ENCODE results near the gene NFX1.
"Not testable (repeated sequence)": the region's sequence is repeated elsewhere in the genome, so short reads cannot be mapped to it uniquely, and the experiment has no call there.

Gene NFX1

GRCh38 chr9:33381231-33381791 lies 91.0 kb downstream of the NFX1 start:
- no peaks in the 10 kb centered on the region for H3K27me3 Mint-ChIP-seq
- ATAC-seq (replicated peaks) (no peak), DNase-seq (no peak)
- no peak overlapping the region for H3K4me3 Mint-ChIP-seq
- H3K4me1 Mint-ChIP-seq (ENCODE audit: low read depth in 2 of 2): no peaks in the 10 kb centered on the region
- H3K27ac Mint-ChIP-seq: no peak overlapping the region
- H3K36me3 Mint-ChIP-seq (ENCODE audit: insufficient read depth): peaks cover 6% of the 10 kb centered on the region
- no peaks in the 10 kb centered on the region for H3K9me3 Mint-ChIP-seq

- H3K4me3 Mint-ChIP-seq; DNase-seq; H3K36me3 Mint-ChIP-seq (ENCODE audit: insufficient read depth); H3K27me3 Mint-ChIP-seq; ATAC-seq (replicated peaks); H3K9me3 Mint-ChIP-seq; H3K27ac Mint-ChIP-seq; H3K4me1 Mint-ChIP-seq (ENCODE audit: low read depth in 2 of 2): not testable (repeated sequence)
Measured at GRCh38 chr9:33382397-33382796, 92.1 kb downstream of the NFX1 start.

- not testable (repeated sequence) for H3K9me3 Mint-ChIP-seq; H3K27ac Mint-ChIP-seq; H3K4me3 Mint-ChIP-seq; H3K4me1 Mint-ChIP-seq (ENCODE audit: low read depth in 2 of 2); ATAC-seq (replicated peaks); H3K36me3 Mint-ChIP-seq (ENCODE audit: insufficient read depth); DNase-seq
- peaks cover 10 to 12% of the 10 kb centered on the region in 2 donors for H3K27me3 Mint-ChIP-seq
Measured at GRCh38 chr9:33383396-33383795, 93.1 kb downstream of the NFX1 start.

- ATAC-seq (replicated peaks); DNase-seq; H3K4me1 Mint-ChIP-seq (ENCODE audit: low read depth in 2 of 2); H3K4me3 Mint-ChIP-seq; H3K27ac Mint-ChIP-seq; H3K36me3 Mint-ChIP-seq (ENCODE audit: insufficient read depth); H3K9me3 Mint-ChIP-seq: not testable (repeated sequence)
- peaks cover 18 to 28% of the 10 kb centered on the region in 2 donors for H3K27me3 Mint-ChIP-seq
Measured at GRCh38 chr9:33385536-33385935, 95.2 kb downstream of the NFX1 start.

GRCh38 chr9:33385979-33386640 lies 95.8 kb downstream of the NFX1 start:
- not testable (repeated sequence) for H3K36me3 Mint-ChIP-seq (ENCODE audit: insufficient read depth); ATAC-seq (replicated peaks); H3K27ac Mint-ChIP-seq; H3K4me1 Mint-ChIP-seq (ENCODE audit: low read depth in 2 of 2); DNase-seq; H3K9me3 Mint-ChIP-seq; H3K4me3 Mint-ChIP-seq
- peaks cover 18 to 29% of the 10 kb centered on the region in 2 donors for H3K27me3 Mint-ChIP-seq

GRCh38 chr9:33386641-33386996 lies 96.3 kb downstream of the NFX1 start:
- not testable (repeated sequence) for ATAC-seq (replicated peaks); H3K36me3 Mint-ChIP-seq (ENCODE audit: insufficient read depth); H3K9me3 Mint-ChIP-seq; H3K4me3 Mint-ChIP-seq; DNase-seq; H3K4me1 Mint-ChIP-seq (ENCODE audit: low read depth in 2 of 2); H3K27ac Mint-ChIP-seq
- peaks cover 18 to 29% of the 10 kb centered on the region in 2 donors for H3K27me3 Mint-ChIP-seq

GRCh38 chr9:33386998-33387397 lies 96.7 kb downstream of the NFX1 start:
- DNase-seq; H3K9me3 Mint-ChIP-seq; H3K36me3 Mint-ChIP-seq (ENCODE audit: insufficient read depth); H3K27ac Mint-ChIP-seq; ATAC-seq (replicated peaks); H3K4me1 Mint-ChIP-seq (ENCODE audit: low read depth in 2 of 2); H3K4me3 Mint-ChIP-seq: not testable (repeated sequence)
- H3K27me3 Mint-ChIP-seq: peaks cover 18 to 29% of the 10 kb centered on the region in 2 donors

GRCh38 chr9:33388110-33388994 lies 98.0 kb downstream of the NFX1 start:
- DNase-seq (no peak), ATAC-seq (replicated peaks) (no peak)
- Mint-ChIP-seq H3K36me3 (ENCODE audit: insufficient read depth) (no peaks in the 10 kb centered on the region), H3K9me3 (no peaks in the 10 kb centered on the region), H3K4me1 (ENCODE audit: low read depth in 2 of 2) (no peaks in the 10 kb centered on the region), H3K27me3 (peaks cover 18 to 41% of the 10 kb centered on the region in 2 donors), H3K4me3 (no peak overlapping the region), H3K27ac (no peak overlapping the region)

GRCh38 chr9:33391111-33391771 lies 100.9 kb downstream of the NFX1 start:
- not testable (repeated sequence) for ATAC-seq (replicated peaks); H3K4me3 Mint-ChIP-seq; H3K9me3 Mint-ChIP-seq; H3K36me3 Mint-ChIP-seq (ENCODE audit: insufficient read depth); H3K4me1 Mint-ChIP-seq (ENCODE audit: low read depth in 2 of 2); DNase-seq
- peak overlapping the region in 1 of 2 donors; percentile 41 for H3K27ac Mint-ChIP-seq
- peaks cover 31 to 68% of the 10 kb centered on the region in 2 donors for H3K27me3 Mint-ChIP-seq

GRCh38 chr9:33392591-33393021 lies 102.3 kb downstream of the NFX1 start:
- peaks cover 29 to 63% of the 10 kb centered on the region in 2 donors for H3K27me3 Mint-ChIP-seq
- not testable (repeated sequence) for H3K4me1 Mint-ChIP-seq (ENCODE audit: low read depth in 2 of 2); H3K27ac Mint-ChIP-seq; ATAC-seq (replicated peaks); H3K36me3 Mint-ChIP-seq (ENCODE audit: insufficient read depth); H3K4me3 Mint-ChIP-seq; DNase-seq; H3K9me3 Mint-ChIP-seq

- DNase-seq (no peak), ATAC-seq (replicated peaks) (no peak)
- Mint-ChIP-seq H3K4me1 (ENCODE audit: low read depth in 2 of 2) (no peaks in the 10 kb centered on the region), H3K9me3 (no peaks in the 10 kb centered on the region), H3K27ac (no peak overlapping the region), H3K4me3 (no peak overlapping the region), H3K36me3 (ENCODE audit: insufficient read depth) (no peaks in the 10 kb centered on the region), H3K27me3 (peaks cover 20 to 53% of the 10 kb centered on the region in 2 donors)
Measured at GRCh38 chr9:33393581-33393980, 103.3 kb downstream of the NFX1 start.

GRCh38 chr9:33393986-33394385 lies 103.7 kb downstream of the NFX1 start:
- not testable (repeated sequence) for H3K36me3 Mint-ChIP-seq (ENCODE audit: insufficient read depth); DNase-seq; H3K4me3 Mint-ChIP-seq; ATAC-seq (replicated peaks); H3K27ac Mint-ChIP-seq; H3K4me1 Mint-ChIP-seq (ENCODE audit: low read depth in 2 of 2); H3K9me3 Mint-ChIP-seq
- H3K27me3 Mint-ChIP-seq: peaks cover 20 to 50% of the 10 kb centered on the region in 2 donors

GRCh38 chr9:33395159-33395879 lies 105.0 kb downstream of the NFX1 start:
- ATAC-seq (replicated peaks); DNase-seq; H3K4me1 Mint-ChIP-seq (ENCODE audit: low read depth in 2 of 2); H3K9me3 Mint-ChIP-seq; H3K4me3 Mint-ChIP-seq; H3K36me3 Mint-ChIP-seq (ENCODE audit: insufficient read depth); H3K27ac Mint-ChIP-seq: not testable (repeated sequence)
- H3K27me3 Mint-ChIP-seq: peaks cover 15 to 42% of the 10 kb centered on the region in 2 donors

Measured in effector memory CD8-positive, alpha-beta T cell (primary cell).